NOMO-1 (cell line): ENCODE data around the gene CENPO.
A peak's percentile ranks its signal among the peaks of the same experiment; 100 is the strongest.
"Not testable (repeated sequence)": the region's sequence is repeated elsewhere in the genome, so short reads cannot be mapped to it uniquely, and the experiment has no call there.

Experiments
- DNase-seq, 2 experiments: peaks; one replicate each; lab custom pipeline; 2025; ENCODE audit not compliant: unreplicated experiment in 2 of 2; lab: John Stamatoyannopoulos, UW

The CENPO gene

DNA sequence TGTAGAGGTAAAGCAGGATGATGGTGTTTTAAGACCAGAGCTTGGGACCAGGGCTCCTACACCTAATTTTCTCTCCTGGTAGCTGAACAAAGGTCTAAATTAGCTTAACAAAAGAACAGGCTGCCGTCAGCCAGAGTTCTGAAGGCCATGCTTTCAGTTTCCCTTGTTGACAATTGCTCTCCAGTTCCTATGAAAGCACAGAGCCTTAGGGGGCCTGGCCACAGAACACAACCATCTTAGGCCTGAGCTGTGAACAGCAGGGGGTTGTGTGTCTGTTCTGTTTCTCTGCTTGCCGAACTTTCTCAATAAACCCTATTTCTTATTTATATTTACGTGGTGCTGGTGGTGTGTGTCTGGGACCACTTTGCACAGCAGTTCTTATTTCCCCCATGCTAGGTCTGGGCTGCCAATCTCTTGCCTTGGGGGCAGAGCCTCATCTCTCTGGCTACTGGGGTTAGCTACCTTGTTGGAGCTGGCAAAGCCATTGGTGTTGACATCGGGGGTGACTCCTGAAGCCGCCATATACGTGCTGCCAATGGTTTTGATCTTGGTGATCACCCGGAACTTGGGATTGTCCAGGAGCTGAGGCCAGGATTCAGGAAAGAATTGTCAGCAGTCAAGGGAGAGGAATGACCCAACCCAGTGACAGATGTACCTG, 29.0 kb downstream of the CENPO start:
- DNase-seq, result no peak

DNA sequence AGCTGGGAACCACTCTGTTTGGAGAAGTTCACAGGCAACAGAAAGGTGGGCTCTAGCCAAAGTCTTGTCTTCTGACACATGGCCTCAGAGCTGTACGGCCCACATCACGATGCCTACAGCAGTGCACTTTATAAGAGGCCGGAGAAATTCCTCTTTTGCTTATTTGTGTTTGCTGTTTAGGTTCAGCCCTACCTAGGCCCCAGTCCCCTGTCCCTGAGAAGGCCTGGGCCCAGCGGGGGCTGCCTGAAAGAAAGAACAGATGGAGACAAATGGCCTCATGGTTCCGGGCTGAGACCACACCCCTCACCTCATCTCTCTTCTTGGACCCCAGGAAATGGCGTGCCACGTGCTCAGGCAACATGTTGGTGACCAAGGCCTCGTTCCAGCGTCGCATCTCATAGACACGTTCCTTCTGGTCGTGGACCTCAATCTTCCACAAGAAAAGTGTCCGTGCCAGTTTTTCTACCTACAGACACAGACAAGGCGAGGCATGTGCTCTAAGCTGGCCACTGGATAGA, 30.9 kb downstream of the CENPO start:
- no peak for DNase-seq

DNA sequence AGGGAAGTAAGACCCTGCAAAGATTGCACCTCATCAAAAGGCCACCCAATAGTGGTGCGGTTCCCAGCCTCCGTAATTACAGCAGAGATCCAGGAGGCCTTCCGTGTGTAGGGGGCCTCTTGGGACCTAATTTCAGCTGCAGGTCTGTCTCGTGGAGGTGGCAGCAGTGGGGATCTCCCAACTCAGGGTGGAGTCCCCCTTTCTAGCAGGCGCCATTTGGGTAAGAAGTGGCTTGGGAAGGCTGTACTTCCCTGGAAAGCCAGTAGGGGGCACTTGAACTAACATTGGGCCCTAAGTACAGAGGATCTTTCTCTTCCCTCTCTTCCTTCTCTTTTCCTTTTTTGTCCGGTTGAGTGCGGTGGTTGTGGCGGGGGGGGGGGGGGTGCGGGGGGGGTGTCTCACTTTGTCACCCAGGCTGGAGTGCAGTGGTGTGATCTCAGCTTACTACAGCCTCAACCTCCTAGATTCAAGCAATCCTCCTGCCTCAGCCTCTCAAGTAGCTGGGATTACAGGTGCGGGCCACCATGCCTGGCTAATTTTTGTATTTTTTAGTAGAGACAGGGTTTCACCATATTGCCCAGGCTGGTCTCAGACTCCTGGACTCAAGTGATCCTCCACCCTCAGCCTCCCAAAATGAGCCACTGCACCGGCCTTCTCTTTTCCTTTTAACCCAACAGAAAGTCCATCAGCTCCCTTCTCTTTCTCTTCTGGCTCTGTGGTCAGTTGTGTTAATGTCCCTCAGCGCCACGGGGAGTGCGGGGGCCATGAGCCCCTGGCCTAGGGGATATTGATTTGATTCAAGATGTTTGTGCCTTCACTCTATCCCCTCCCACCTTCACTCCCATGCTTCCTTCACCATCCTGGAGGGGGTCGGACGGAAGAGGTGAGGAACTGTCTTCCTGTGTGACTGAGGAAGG, 32.0 kb downstream of the CENPO start:
- DNase-seq, result peak in 1 of 2 experiments; percentile 4

DNA sequence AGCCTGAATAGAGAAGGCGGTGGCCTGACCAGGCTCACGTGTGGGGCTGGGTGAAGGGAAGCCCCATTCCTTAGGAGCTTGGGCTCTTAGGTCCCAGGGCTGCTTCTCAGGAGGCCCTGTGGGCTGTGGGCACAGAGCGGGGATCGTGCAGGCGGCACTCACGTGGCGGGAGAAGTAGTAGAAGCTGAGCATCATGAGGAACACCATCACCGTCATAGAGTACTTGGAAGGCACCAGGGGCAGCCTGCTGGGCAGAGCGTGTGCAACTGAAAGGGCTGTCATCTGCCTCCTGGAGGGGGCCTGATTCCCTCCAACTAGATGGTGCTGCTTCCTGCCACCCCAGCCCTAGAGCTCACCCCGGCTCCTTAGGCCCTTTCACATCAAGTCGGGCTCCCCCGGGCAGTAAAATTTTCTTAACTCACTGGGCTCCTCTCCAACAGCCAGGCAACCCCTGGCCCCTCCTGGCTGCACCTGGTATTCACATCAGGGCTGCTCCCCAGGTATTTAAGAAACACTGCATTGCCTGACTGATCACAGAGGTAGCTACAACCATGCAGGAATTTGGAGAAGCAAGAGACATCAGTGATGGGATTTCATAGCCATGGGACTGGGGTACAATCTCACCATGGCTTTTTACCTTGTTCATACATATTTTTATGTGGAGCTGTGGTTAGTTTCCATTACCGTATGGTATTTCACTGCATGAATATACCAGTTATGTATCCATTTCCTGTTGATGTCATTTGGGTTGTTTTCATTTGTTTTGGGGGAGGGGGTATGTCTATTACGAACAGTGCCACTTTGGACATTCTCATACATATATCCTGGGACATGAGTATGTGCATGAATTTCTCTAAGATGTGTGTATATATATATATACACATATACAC, 32.9 kb downstream of the CENPO start:
- DNase-seq, result no peak

DNA sequence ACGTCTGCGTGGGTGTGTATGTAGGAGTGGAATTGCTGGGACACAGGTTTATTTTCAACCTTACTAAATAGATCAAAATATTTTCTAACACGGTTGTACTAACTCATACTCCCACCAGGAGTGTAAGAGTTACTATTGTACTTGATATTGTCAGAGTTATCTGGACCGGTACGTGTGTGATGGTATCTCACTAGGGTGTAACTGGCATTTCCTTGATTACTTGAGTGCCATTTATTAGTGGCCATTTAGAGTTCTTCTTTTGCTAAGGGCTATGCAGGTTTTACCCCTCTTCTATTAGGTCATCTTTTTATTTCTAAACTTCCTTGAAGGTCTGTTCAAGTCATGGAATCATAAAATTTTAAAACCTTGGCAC, 33.5 kb downstream of the CENPO start:
- no peak for DNase-seq

DNA sequence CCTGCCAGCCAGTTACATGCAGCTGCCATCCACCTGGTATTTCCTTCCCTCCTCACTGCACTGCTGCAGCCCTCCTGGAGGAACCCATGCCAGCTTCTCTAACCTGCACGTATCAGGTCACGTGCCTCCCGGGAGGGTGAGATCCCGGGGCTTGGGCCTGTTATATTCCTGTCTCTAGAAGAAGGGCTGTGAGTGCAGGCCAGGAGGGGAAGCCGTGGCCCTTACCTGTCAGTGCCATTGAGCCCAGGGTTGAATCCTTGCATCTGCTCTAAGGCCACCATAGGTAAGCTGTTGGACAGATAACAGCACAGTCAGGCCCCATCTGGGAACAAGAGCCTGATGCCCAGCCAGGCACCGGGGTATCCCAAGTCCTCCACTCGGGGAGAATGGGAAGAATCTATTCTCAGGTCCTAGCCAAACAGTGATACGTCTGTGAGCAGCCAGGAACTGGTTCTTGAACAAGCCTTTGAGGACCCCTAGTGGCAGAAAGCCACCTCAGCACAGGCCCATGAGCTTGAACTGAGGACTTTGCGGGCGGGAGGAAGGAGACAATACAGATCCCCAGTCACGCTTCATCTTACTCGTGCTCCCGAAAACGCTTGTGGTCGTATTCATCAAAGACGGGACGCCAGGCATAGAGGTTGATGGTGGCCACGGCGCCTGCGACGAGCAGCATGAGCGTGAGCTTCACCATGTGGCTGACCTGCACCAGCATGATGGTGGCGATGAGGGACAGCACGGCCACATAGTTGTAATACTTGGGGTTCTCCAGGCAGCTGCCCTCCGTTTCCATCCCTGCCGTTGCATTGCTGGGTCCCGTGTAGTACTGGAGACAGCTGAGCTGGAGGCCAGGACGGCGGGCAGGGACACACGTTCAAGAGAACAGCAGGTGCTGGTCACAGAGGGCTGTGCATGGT, 34.4 kb downstream of the CENPO start:
- peak; percentile 23 to 67 for DNase-seq

DNA sequence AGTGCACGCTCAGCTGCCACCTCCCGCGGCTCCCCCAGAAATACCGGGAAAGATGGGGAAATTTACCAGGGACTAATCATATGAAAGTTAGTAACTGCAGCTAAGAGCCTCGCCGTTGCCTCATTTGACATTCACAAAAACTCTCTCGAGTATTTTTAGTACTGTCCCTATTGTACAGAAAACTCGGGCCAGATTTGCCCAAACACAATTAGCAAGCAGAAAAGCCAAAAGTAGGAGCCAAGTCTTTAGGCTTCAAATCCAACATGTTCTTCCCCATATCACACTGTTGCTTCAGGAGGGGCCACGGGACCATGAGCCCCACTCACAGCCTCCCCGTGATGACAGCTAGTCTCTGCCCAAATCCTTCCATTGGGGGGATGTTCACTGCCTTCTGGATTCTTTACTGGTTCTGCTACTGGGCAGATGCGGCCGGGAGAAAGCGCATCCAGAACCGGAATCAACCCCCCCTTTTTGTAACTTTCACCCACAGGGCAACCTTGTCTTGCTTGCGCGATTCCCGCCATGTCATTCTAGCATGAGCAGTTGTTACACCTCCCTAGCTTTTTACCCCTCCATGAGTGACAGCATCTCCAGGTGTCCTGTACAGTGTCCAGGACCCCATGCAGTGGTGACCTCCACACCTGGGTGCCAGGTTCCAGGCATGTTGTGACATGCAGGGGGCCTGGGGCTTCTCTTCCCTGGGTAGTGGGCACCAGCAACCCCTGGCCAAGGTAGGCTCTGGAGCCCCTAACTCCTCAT, 35.2 kb downstream of the CENPO start:
- DNase-seq, result no peak

DNA sequence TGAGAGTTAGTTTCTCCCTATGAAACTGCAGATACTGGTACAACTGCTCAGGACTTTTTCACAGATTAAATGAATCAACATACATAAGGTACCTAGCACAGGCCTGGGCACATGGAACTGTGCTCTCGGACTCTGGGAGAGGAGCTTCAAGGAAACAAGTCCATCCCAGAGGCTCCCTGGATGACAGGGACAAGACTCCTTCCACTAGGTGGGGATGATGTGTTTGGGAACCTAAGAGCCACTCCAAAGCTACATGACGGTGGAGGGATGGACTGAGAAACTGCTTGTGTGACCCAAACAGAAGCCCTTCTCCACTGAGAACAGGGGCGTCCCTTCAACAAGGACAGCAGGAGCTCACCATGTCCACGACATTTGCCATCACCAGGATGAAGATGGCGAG, 37.1 kb downstream of the CENPO start:
- DNase-seq, result no peak

DNA sequence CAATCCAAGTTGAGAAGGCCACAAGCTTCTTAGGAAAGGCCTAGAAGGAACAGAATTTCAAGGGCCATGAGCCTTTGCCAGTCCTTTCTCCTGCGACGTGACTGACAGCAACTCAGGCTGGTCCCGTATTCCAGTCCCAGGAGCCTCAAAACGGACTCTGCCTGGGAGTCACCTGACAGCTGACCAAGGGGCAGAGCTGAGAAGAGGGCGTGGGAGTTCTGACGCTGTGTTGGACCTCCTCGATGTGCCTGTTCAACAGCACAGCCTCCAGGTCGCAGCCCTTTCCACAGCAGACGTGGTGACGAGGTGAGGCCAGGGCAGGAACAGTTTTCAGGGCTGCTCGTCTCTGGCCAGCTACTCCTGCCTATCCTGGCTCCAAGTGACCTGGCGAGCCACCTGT, 37.6 kb downstream of the CENPO start:
- no peak for DNase-seq

DNA sequence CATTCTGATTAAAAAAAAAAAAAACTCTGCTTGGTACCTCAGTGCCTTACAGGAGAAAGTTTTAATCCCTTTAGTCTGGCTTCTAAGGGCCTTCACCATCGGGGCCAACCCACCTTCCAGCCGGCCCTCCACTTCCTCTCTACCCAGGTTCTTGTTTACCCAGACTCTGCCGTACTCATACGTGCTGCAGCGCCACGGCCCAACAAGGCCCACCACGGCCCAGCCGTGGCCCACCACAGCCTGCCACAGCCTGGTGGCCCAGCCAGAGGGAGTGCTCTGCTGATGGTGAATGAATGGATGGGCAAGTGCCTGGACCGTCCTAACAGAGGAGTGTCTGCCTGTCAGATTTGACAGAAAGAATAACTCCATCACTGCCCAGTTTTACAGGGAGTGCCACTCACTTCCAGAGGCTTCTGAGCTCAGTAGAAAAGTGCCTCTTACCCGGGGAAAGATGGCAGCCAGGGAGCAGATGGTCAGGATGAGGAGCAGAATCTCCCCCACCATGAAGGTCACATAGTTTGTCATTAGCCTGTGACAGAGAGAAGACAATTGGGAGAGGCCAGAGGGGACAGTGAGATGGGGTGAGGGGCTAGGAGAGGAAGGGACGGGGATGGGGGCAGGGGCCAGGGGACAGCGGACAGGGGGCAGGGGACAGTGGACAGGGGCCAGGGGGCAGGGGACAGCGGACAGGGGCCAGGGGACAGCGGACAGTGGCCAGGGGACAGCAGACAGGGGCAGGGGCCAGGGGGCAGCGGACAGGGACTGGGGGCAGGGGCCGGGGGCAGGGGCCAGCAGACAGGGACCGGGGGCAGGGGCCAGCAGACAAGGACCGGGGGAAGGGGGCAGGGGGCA, 38.2 kb downstream of the CENPO start:
- no peak for DNase-seq

DNA sequence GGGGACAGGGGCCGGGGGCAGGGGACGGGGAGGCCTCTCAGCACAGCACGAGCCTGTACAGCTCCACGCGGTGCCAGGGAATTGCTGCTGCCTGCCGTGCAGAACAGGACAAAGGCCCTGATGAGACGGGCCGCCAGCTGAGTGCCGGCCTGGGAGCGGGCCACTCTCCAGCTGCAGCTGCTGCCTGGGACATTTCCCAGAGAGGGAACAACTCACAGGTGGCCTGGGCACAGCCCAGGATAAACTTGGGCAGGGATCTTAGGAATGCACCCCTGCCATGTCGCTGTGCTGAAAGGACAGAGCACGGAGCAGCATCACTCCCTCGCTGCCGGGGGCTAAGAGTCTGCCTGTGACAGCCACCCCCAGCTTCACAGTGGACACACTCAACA, 38.8 kb downstream of the CENPO start:
- no peak for DNase-seq

DNA sequence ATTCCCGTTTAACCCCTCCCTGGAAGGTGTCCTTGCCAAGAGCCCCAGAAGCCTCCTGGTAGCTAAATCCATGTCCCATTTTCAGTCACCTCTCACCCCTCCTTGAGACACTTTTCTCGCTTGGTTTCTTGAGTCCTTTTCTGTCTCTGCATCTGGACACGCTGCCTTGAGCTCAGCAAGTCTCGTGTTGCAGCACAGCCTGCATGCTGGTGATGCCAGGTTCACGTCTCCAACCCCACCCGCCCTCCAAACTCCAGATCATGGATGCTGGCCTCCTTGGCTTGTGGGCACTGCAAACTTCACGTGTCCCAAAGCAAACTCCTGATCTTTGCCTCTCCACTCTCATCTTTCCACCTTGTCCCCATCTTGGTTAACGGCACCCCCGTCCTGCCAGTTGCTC, 39.3 kb downstream of the CENPO start:
- no peak for DNase-seq

DNA sequence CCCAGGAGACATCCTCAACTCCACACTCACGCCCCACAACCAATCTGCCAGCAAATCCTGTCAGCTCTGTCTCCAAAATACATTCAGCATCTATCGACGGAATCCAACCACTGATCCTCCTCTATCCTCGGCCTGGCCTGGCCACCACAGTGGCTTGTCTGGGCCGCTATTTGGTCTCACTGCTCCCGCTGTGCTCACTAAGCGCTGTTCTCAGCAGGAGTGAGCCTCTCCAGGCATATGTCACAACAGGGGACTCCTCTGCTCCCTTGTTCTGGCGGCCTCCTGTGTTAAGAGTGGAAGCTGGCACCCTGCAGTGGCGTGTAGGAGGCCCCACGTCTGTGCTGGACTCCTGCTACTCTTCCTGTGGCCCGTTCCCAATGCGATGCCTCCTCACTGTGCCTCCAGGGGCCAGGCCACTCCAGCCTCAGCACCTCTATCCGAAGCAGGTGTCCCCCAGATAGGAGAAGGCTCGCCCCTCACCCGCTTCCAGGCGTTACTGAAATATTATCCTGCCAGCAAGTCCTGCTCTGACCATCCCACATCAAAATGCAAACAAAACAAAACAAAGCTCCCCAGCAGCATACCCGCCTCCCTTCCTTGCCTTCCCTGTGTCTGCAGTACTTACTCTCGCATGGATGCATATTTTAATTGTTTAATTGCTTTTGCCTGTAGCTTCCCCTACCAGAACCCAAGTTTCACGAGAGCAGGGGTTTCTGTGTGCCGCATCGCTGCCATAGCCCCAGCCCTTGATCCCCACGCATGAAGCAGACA, 39.9 kb downstream of the CENPO start:
- no peak for DNase-seq

DNA sequence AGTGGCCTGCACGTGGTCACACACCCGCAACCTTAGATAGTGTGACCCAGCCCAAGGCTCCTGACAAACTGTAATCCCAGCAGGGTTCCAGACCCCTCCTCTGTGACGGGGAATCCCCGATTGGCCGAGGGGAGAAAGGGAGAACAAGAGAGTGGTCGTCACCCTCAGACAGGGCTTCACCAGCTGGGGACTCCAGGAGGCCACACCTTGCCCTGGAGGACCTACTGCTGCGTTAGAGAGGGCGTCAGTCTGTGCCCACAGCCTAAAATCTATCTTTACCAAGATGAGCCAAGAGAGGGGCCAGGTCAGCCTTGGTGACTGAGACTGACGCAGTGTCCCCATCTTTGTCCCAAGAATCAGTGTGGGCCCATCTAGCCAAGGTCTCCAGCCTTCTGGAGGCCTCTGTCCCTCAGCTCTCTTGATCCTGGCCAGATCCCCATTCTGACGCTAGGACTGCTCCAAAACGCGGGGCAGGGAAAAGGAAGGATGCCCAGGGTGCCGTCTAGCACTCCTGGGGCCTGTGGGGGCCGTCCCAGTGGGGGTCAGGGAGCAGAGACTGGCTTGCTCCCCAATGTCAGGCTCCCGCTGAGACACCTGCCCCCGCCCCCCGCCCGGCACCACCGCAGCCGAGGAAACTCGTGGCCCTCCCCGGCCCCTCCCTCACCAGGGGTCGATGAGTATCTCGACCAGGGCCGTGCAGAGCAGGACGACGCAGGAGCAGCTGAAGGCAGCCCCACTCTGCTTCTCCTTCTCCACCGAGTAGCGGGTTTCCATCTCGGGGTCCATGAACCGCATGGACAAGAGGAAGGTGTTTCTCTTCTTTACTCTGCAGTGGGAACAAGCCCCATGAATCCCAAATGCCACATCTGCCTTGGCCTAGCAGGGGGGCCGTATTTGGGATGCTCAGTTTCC, 40.9 kb downstream of the CENPO start:
- no peak for DNase-seq

DNA sequence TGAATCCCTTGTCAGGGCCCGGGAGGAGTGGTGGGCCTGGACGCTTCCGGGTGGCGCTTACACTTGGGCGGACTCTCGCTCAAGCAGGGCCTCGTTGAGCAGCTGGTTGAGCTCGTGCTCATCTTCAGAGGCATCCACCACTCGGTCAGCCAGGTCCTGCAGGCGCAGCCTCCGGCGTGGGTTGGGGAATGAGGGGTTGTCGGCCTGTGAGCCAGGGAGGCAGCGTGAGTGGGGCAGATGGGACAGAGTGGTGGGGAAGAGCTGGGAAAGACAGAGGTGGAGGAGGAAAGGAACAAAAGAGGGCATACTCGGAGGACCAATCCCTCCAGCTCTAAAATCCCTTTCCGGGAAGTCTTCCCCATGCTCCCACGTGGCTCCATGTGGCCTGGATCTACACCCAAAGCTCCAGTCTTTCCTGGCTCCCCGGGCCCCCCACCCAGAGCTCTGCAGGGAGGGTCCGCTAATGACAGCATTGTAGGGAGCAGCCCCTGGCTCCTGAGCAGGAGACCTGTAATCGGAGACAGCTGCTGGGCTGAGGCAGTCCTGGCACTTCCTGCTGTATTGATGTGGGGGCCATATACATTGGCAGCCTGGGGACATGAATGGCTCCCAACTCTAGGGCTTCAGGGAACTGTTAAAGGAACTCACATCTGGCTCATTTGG, 41.6 kb downstream of the CENPO start:
- DNase-seq, result no peak

DNA sequence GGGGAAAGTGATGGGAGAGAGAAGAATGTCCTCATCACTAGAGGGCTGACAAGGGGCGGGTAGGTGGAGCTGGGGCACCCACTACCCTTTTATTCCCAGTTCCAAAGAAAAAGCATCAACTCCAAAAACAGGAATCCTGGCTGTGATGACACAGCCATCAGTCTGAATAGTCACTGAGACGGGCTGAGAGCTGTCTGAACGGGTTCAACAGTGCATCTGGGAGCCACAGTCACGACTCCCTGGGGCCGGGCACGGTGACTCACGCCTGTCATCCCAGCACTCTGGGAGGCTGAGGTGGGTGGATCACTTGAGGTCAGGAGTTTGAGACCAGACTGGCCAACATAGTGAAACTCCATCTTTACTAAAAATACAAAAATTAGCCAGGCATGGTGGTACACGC, 42.2 kb downstream of the CENPO start:
- DNase-seq, result not testable (repeated sequence)
